Activated naive CD8-positive, alpha-beta T cell treated with anti-CD3 and anti-CD28 coated beads, Interleukin-2, amount 50 U/mL, for 24 hours (primary cell): ENCODE data around the gene CSTPP1.

ENCODE experiments used
- ATAC-seq: fragments of 150-1000 bp; cut with Tn5 transposase; one replicate; pipeline ENCODE4 v1.10.0; 2021
- DNase-seq: peaks from one replicate; pipeline ENCODE4 v3.0.0; 2021
- H3K27ac Mint-ChIP-seq: one replicate; pipeline ENCODE4 v1.8.0; 2021; ENCODE audit warnings: mild to moderate bottlenecking, mixed read lengths
- H3K27me3 Mint-ChIP-seq: one replicate; pipeline ENCODE4 v1.8.0; 2021; ENCODE audit warnings: mixed read lengths
- H3K36me3 Mint-ChIP-seq: one replicate; pipeline ENCODE4 v1.8.0; 2021; ENCODE audit warnings: low read depth, mixed read lengths
- H3K4me1 Mint-ChIP-seq: one replicate; pipeline ENCODE4 v1.8.0; 2021; ENCODE audit warnings: mixed read lengths
- H3K4me3 Mint-ChIP-seq: one replicate; pipeline ENCODE4 v1.8.0; 2021; ENCODE audit warnings: mild to moderate bottlenecking, moderate library complexity, mixed read lengths
- H3K9me3 Mint-ChIP-seq: one replicate; pipeline ENCODE4 v1.8.0; 2021; ENCODE audit warnings: mixed read lengths

The CSTPP1 gene

DNA sequence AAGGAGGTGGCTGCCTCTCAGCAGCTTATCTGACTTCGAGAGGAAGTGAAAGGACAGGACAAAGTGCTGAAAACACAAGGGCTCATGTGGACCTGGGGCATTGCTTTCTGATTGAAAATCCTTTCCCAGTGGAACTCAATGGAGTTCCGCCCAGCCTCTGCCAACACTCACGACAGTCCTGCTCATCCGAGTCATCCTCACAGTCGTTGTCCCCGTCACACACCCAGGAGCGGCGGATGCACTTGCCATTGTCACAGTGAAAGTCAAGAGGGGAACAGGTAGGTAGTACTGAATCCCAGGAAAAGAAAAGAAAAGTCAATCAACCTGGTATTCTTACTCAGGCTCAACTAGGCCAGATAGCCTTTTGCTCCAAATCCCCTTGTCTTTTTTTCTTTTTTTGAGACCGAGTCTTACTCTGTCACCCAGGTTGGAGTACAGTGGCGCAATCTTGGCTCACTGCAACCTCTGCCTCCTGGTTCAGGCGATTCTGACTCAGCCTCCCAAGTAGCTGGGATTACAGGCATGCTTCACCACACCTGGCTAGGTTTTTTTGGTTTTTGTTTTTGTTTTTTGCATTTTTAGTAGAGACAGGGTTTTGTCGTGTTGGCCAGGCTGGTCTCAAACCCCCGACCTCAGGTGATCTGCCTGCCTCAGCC is 36.3 kb upstream of the CSTPP1 start:
- Mint-ChIP-seq H3K9me3 (no peaks in the 10 kb centered on the region), H3K4me1 (no peaks in the 10 kb centered on the region), H3K36me3 (no peaks in the 10 kb centered on the region), H3K27me3 (no peaks in the 10 kb centered on the region), H3K4me3 (no peak overlapping the region), H3K27ac (no peak overlapping the region)
- DNase-seq (no peak), ATAC-seq (no peak)

DNA sequence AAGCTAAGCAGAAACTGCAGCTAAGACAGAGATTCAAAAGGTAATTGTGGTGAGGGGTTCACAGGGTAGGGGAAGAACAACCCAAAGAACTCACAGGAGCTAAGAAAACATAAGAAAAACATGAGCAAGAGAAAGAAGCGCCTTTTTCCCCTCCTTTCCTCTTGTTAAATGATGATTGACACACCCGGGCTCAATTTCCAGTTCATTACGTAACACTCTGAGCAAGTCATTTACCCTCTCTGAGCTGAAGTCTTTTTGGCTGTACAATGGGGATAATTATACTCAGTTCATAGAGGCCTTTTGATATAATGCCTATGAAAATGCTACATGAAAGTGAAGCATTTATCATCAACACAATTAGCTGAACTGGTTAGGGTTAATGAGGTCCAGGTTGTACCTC is 35.4 kb upstream of the CSTPP1 start:
- H3K27ac Mint-ChIP-seq, result no peak overlapping the region
- no peak for ATAC-seq
- no peaks in the 10 kb centered on the region for H3K4me1 Mint-ChIP-seq
- H3K4me3 Mint-ChIP-seq, result no peak overlapping the region
- no peaks in the 10 kb centered on the region for H3K9me3 Mint-ChIP-seq
- peaks cover 3% of the 10 kb centered on the region for H3K27me3 Mint-ChIP-seq
- DNase-seq, result no peak
- no peaks in the 10 kb centered on the region for H3K36me3 Mint-ChIP-seq

DNA sequence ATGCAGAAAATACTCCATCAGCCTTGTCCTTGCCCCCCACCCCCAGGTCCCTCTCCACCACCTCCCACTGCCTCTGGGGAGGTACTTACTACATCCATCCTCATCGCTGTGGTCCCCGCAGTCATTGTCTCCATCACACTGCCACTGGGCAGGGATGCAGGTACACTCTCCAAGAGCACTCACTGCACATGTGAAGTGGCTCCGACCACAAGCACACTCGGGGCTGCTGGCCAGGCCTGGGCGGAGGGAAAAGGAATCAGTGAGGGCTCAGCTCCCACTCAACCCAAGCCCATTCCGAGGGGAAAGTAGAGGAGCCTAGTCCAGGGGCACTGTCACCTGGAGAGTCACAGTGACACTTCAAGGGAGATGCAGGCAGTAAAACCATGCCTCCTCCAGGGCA is 33.9 kb upstream of the CSTPP1 start:
- Mint-ChIP-seq H3K9me3 (no peaks in the 10 kb centered on the region), H3K27me3 (peaks cover 3% of the 10 kb centered on the region), H3K4me1 (peaks cover 2% of the 10 kb centered on the region), H3K27ac (no peak overlapping the region), H3K4me3 (no peak overlapping the region), H3K36me3 (no peaks in the 10 kb centered on the region)
- DNase-seq (no peak), ATAC-seq (no peak)

DNA sequence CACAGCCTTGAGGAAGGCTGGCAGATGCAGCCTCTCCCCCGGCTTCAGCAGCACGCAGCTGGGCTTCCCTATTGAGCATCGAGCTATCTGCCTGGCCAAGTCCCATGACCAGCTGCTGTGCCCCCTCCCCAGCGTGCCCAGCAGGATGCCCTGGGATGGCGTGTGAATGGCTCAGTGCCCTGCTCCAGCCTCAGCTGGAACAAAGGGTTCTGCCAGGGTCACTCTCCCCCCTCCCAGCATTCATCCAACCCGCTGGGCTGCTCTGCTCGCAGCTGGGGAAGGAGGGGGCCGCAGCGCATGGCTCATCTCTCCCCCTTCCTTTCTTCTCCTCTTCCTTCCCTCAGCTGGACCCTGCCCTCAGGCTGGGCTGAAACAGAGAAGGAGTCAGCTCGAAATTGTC is 32.7 kb upstream of the CSTPP1 start:
- no peak for DNase-seq
- H3K27ac Mint-ChIP-seq, result no peak overlapping the region
- H3K36me3 Mint-ChIP-seq, result no peaks in the 10 kb centered on the region
- no peak overlapping the region for H3K4me3 Mint-ChIP-seq
- no peaks in the 10 kb centered on the region for H3K9me3 Mint-ChIP-seq
- peaks cover 2% of the 10 kb centered on the region for H3K4me1 Mint-ChIP-seq
- no peak for ATAC-seq
- H3K27me3 Mint-ChIP-seq, result peaks cover 3% of the 10 kb centered on the region

DNA sequence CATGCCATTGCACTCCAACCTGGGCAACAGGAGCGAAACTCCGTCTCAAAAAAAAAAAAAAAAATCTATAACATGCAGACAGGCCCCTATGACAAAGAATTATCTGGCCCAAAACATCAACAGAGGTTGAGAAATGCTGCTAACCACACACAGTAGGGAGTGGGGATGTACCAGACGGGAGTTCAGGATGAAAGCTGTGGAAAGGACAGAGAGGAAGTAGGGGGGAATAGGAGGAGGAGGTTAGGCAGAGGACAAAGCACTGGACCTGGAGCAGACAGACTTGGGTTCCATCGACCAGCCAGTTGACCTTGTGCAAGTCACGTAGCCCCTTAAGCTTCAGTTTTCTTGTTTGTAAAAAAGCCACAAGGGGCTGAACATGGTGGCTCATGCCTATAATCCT is 30.8 kb upstream of the CSTPP1 start:
- Mint-ChIP-seq H3K27ac (no peak overlapping the region), H3K4me1 (peaks cover 2% of the 10 kb centered on the region), H3K9me3 (no peaks in the 10 kb centered on the region), H3K36me3 (no peaks in the 10 kb centered on the region), H3K27me3 (peaks cover 5% of the 10 kb centered on the region), H3K4me3 (no peak overlapping the region)
- ATAC-seq (no peak), DNase-seq (no peak)

DNA sequence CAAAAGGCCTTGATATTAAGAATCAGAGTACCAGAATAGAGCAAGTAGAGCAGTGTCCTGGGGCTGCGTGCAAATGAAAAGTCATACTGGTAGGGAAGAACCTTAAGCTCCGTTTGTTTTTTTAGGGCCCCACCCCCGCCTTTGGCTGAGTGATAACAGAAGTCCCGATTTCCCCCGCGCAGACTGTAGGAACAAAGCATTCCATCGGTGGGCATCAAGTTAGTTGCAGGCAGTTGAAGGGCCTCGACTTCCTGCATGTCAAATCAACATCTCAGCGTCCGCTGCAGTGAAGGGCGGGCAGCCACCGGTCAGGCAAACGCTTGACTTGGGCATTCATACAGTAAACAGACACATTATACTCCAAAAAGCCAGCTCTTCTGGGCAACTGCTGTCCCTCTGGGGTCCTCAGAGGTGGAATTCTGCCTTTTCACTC is 29.9 kb upstream of the CSTPP1 start:
- no peak overlapping the region for H3K27ac Mint-ChIP-seq
- H3K4me1 Mint-ChIP-seq, result peaks cover 2% of the 10 kb centered on the region
- no peak overlapping the region for H3K4me3 Mint-ChIP-seq
- H3K9me3 Mint-ChIP-seq, result no peaks in the 10 kb centered on the region
- H3K36me3 Mint-ChIP-seq, result no peaks in the 10 kb centered on the region
- H3K27me3 Mint-ChIP-seq, result peaks cover 5% of the 10 kb centered on the region
- ATAC-seq (no peak), DNase-seq (no peak)

DNA sequence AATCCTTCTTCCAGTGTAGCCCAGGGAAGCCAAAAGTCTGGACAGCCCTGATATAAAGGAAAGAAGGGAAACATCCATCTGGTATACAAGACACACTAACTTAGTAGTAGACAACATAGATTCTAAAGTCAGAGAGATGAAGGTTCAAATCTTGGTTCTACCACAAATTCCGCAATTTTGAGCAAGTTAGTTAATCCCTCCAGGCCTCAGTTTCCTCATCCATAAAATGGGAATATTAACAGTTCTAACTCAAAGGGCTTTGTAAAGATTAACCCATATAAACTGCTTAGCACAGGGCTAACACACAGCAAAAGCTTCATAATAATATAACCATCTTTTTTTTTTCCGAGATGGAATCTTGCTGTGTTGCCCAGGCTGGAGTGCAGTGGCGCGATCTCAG is 29.0 kb upstream of the CSTPP1 start:
- Mint-ChIP-seq H3K27ac (no peak overlapping the region), H3K9me3 (no peaks in the 10 kb centered on the region), H3K4me3 (no peak overlapping the region), H3K27me3 (peaks cover 10% of the 10 kb centered on the region), H3K4me1 (peaks cover 2% of the 10 kb centered on the region), H3K36me3 (no peaks in the 10 kb centered on the region)
- no peak for DNase-seq
- no peak for ATAC-seq

DNA sequence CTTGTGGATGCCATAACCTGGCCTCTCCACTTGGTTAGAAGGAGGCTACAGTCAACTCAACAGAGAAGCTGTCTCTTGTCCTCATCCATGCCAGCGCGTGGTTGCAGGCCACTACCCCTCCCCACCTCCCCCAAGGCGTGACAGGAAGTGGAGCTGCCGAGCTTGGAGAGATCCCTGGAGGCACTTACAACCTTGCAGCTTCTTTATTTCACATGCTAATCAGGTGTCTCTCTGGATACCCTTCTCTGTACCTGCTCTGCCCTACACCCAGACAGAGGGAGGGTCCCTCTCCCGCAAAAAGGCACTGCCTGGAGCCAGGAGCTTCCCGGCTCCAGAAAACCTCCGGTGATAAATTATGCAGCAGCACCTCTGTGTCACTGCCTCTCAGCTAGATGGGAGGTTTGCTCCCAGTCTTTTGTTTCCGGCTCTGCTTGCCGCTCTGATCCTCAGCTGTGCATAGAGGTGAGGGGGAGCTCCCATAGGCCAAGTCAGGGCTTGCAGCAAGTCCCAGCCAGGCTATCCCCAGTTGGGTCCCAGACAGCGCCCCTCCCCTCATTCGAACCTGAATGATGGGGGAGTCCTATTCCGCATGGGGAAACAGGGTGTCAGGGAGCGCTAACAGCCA is 23.9 kb upstream of the CSTPP1 start:
- H3K36me3 Mint-ChIP-seq, result no peaks in the 10 kb centered on the region
- H3K9me3 Mint-ChIP-seq, result no peaks in the 10 kb centered on the region
- ATAC-seq, result peak; percentile 8
- no peak for DNase-seq
- H3K27ac Mint-ChIP-seq, result no peak overlapping the region
- no peak overlapping the region for H3K4me3 Mint-ChIP-seq
- H3K27me3 Mint-ChIP-seq, result peaks cover 50% of the 10 kb centered on the region
- peaks cover 13% of the 10 kb centered on the region for H3K4me1 Mint-ChIP-seq

DNA sequence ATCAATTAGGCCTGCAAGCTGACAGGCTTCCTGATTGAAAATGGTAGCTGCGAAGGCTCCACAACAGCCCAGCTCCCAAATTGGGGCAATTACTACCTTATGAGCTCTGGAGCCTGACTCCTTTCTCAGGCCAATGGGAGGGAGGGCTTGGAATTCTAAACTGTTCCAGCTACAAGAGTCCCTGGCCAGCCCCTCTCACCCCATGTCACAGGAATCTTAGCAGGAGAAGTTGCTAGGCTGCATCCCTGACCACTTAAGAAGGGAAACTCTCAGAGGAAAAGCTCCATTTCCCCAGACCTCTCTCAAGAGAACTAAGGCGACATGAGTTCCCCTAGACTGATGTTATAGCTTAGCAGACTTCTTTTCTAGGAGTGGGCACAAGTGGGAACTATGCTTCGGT is 23.1 kb upstream of the CSTPP1 start:
- Mint-ChIP-seq H3K4me3 (no peak overlapping the region), H3K4me1 (peaks cover 15% of the 10 kb centered on the region), H3K9me3 (no peaks in the 10 kb centered on the region), H3K27ac (no peak overlapping the region), H3K36me3 (no peaks in the 10 kb centered on the region), H3K27me3 (peaks cover 50% of the 10 kb centered on the region)
- DNase-seq (no peak), ATAC-seq (no peak)

DNA sequence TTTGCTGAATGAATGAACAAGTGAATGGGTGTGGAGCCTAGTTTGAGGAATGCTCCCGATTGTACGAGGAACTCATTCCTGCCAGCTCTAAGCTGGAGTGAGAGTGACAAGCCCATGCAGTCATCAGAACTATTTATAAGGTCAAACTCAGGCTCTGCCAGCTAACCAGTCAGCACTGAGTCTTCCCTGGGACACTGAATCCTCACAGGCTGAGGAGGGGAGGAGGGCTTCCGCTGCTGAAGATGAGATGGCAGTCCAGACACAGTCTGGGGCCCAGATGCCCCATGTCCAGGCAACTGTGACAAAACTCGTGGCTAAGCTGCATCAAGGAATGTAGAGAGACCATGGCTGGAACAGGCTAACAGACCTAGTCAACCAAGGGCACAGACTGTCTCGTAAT is 22.2 kb upstream of the CSTPP1 start:
- no peaks in the 10 kb centered on the region for H3K9me3 Mint-ChIP-seq
- no peaks in the 10 kb centered on the region for H3K36me3 Mint-ChIP-seq
- no peak overlapping the region for H3K27ac Mint-ChIP-seq
- peaks cover 23% of the 10 kb centered on the region for H3K4me1 Mint-ChIP-seq
- H3K27me3 Mint-ChIP-seq, result peaks cover 56% of the 10 kb centered on the region
- no peak for DNase-seq
- no peak overlapping the region for H3K4me3 Mint-ChIP-seq
- ATAC-seq, result no peak

DNA sequence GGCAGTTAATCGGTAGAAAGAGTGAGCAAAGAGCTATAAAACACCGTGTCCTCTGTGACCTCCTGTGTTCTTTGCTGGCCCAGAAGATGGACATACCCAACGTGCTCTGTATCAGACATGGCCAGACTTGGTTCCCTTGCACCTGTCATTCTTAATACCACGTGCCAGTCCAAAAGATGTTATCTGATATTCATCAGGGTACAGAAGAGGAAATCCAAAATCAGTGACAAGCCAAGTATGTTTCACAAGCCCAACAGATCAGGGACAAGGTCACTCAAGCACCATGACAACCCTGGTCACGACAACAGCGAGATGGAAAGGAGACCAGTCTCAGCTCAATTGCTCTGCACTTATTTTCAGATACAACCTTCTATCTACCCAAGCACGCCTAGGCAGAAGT is 21.7 kb upstream of the CSTPP1 start:
- H3K27me3 Mint-ChIP-seq, result peaks cover 62% of the 10 kb centered on the region
- H3K4me3 Mint-ChIP-seq, result no peak overlapping the region
- no peaks in the 10 kb centered on the region for H3K36me3 Mint-ChIP-seq
- peaks cover 27% of the 10 kb centered on the region for H3K4me1 Mint-ChIP-seq
- no peaks in the 10 kb centered on the region for H3K9me3 Mint-ChIP-seq
- DNase-seq (no peak), ATAC-seq (no peak)
- H3K27ac Mint-ChIP-seq, result no peak overlapping the region

DNA sequence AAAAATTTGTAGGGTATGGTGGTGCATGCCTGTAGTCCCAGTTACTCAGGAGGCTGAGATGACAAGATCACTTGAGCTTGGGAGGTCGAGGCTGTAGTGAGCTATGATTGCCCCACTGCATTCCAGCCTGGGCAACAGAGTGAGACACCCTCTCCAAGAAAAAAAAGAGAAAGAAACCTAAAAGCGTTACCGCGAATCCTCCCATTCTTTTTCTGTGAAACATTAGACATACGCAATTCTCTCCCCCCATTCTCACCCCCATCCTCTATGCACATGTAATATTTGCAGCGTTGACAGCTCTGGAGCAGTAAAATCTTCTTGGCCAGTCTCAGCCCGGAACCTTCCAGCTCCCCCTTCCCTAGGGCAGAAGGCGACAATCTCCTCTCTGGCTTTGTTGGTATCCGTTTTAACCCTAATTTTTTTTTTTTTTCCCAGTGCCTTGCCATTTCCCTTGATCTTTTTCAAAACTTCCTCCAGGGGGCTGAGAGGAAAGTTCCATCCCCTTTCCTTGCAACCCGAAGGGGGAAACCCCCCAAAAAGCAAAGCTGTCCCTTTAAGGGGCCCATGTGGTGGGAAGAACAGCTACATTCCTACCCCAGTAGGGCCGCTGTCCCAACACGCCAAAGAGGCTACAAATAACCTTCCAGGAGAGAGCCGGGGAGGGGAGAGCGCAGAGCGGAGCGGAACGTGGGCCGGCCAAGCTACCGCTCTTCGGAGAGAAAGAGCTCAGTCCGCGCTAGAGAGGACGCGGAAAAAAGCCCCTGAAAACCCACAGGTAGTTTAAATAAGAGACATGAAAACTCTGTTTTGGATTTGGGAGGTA is 20.1 kb upstream of the CSTPP1 start:
- H3K4me1 Mint-ChIP-seq, result peaks cover 27% of the 10 kb centered on the region
- H3K9me3 Mint-ChIP-seq, result no peaks in the 10 kb centered on the region
- H3K27ac Mint-ChIP-seq, result no peak overlapping the region
- H3K4me3 Mint-ChIP-seq, result peak overlapping the region; percentile 81
- peaks cover 63% of the 10 kb centered on the region for H3K27me3 Mint-ChIP-seq
- peak; percentile 25 for DNase-seq
- peak; percentile 35 for ATAC-seq
- no peaks in the 10 kb centered on the region for H3K36me3 Mint-ChIP-seq

DNA sequence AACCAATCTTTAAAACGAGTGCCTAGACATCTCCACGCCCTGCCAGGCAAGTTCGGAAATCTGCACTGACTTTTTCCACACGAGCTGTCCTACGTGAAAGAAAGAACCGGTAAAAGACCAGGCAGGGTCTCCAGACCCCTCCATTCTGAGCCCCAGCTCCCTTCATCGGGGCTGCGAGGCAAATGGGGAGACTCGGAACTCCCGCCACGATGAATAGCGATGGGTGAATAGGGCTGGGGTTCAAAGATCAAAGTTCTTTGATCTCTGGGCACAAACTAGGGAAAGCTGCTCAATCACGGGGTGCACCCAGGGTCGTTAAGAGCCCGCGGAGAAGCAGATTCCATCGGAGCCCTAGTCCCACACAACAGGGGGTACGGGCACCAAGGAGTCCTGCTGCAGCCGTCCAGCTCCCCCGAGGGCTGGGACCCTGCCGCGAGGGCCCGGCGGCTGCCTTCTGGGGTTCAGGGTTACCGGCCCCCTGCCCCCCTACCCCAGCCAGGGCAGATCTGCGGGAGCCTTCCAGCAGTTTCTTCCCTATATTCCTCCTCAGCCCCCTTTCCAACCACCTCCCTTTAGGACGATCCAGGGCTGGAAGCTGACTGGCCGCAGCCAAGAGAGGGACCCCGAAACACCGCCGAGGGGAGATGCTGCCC is 19.3 kb upstream of the CSTPP1 start:
- peaks cover 27% of the 10 kb centered on the region for H3K4me1 Mint-ChIP-seq
- no peak overlapping the region for H3K27ac Mint-ChIP-seq
- DNase-seq, result no peak
- no peaks in the 10 kb centered on the region for H3K36me3 Mint-ChIP-seq
- H3K4me3 Mint-ChIP-seq, result peak overlapping the region; percentile 81
- H3K27me3 Mint-ChIP-seq, result peaks cover 59% of the 10 kb centered on the region
- H3K9me3 Mint-ChIP-seq, result no peaks in the 10 kb centered on the region
- no peak for ATAC-seq

DNA sequence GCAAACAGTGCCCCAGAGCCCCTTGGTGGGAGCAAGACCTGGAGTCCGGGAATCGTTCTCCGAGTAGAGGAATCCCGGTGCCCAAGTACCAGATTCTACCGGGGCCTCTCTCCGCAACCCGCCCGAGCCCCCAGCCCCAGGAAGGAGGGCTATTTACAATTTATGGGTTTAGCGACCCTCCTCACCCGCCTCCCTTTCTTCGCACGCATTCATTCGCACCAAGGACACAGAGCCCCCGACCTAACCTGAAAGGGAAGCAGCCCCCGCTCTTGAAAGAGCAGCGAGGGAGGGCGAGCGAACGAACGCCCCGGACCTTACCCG is 18.8 kb upstream of the CSTPP1 start:
- Mint-ChIP-seq H3K27me3 (peaks cover 56% of the 10 kb centered on the region), H3K4me3 (peak overlapping the region; percentile 67)

More for the DNA sequence above, 18.8 kb upstream of the CSTPP1 start:
- DNase-seq, result no peak
- Mint-ChIP-seq H3K27ac (no peak overlapping the region), H3K36me3 (no peaks in the 10 kb centered on the region), H3K9me3 (no peaks in the 10 kb centered on the region), H3K4me1 (peaks cover 27% of the 10 kb centered on the region)
- no peak for ATAC-seq
